ENCODE results near the gene RELA. TPM values are rescaled to one million over a fixed set of nuclear protein-coding genes. Genes with fewer than 3 reads are reported as not detected.
A peak's percentile ranks its signal among the peaks of the same experiment; 100 is the strongest.
"Not testable (repeated sequence)": the region's sequence is repeated elsewhere in the genome, so short reads cannot be mapped to it uniquely, and the experiment has no call there.

The RELA gene
- total and polyA plus RNA-seq, 2 experiments from 2014 or later, result 18.5 to 22.8 TPM

GRCh38 chr11:65685981-65686380, 23.3 kb upstream of the RELA start:
- Histone ChIP-seq H3K27ac (ENCODE audit: low read depth) (no peak overlapping the region), H3K79me2 (replicated peaks; ENCODE audit: insufficient read depth) (no peaks in the 10 kb centered on the region), H3K27me3 (ENCODE audit: insufficient read depth) (no peaks in the 10 kb centered on the region), H3F3A (replicated peaks; ENCODE audit: low read depth) (no peaks in the 10 kb centered on the region), H3K36me3 (ENCODE audit: insufficient read depth) (no peaks in the 10 kb centered on the region), H4K20me1 (replicated peaks; ENCODE audit: insufficient read depth) (no peaks in the 10 kb centered on the region), H3K4me2 (no peak overlapping the region), H3K9me2 (ENCODE audit: insufficient read depth) (no peaks in the 10 kb centered on the region), H3K4me3 (no peak overlapping the region), H2AFZ (no peak overlapping the region), H3K4me1 (ENCODE audit: insufficient read depth) (0 out of 2 replicates have a peak, but pooled peaks cover 6% of the 10 kb centered on the region)
- Mint-ChIP-seq H3K27me3 (ENCODE audit: insufficient read depth, low read depth, poor library complexity) (peaks cover 2% of the 10 kb centered on the region), H3K27ac (no peak overlapping the region), H3K4me3 (no peak overlapping the region), H3K36me3 (ENCODE audit: low read depth) (no peaks in the 10 kb centered on the region), H3K4me1 (peaks cover 5% of the 10 kb centered on the region; the same call in 1 of the 3 replicates), H3K9me3 (no peaks in the 10 kb centered on the region; the same call in 2 of the 3 replicates)
- DNase-seq (ENCODE audit: low spot score) (peak; percentile 20), ATAC-seq (peak; percentile 50)
- TF ChIP-seq JUNB (IDR thresholded peaks at IDR 0.05; ENCODE audit: unreplicated experiment), result no peak
- TF ChIP-seq POLR2AphosphoS5 (IDR thresholded peaks at IDR 0.05; ENCODE audit: low read depth), result no peak
- TF ChIP-seq ZNF462 (CRISPR knock-in tag; IDR thresholded peaks at IDR 0.05), result no peak
- TF ChIP-seq ZNF331 (CRISPR knock-in tag; IDR thresholded peaks at IDR 0.05; ENCODE audit: low read depth), result no peak
- TF ChIP-seq CTCF (conservative IDR thresholded peaks at IDR 0.05; ENCODE audit: low read depth in 2 of 2), result no peak
- no peak for TF ChIP-seq STAT1 (IDR thresholded peaks at IDR 0.05; ENCODE audit: unreplicated experiment)
- no peak for TF ChIP-seq REST (IDR thresholded peaks at IDR 0.05; ENCODE audit: unreplicated experiment)
- no peak for TF ChIP-seq ZNF114 (CRISPR knock-in tag; IDR thresholded peaks at IDR 0.05)

GRCh38 chr11:65683480-65683879, 20.8 kb upstream of the RELA start:
- ATAC-seq, result not testable (repeated sequence)

More at GRCh38 chr11:65683480-65683879, 20.8 kb upstream of the RELA start:
- not testable (repeated sequence) for H2AFZ ChIP-seq; H3K27me3 ChIP-seq (ENCODE audit: insufficient read depth); H3K4me3 Mint-ChIP-seq; H4K20me1 ChIP-seq (replicated peaks; ENCODE audit: insufficient read depth); H3K27ac ChIP-seq (ENCODE audit: low read depth); H3K36me3 Mint-ChIP-seq (ENCODE audit: low read depth); H3F3A ChIP-seq (replicated peaks; ENCODE audit: low read depth); H3K4me3 ChIP-seq; H3K4me1 ChIP-seq (ENCODE audit: insufficient read depth); DNase-seq (ENCODE audit: low spot score); H3K4me1 Mint-ChIP-seq; H3K9me2 ChIP-seq (ENCODE audit: insufficient read depth); H3K27ac Mint-ChIP-seq; H3K79me2 ChIP-seq (replicated peaks; ENCODE audit: insufficient read depth); H3K4me2 ChIP-seq; H3K27me3 Mint-ChIP-seq (ENCODE audit: insufficient read depth, low read depth, poor library complexity); H3K9me3 Mint-ChIP-seq; H3K36me3 ChIP-seq (ENCODE audit: insufficient read depth)
